Measurements from ENCODE around the gene RAPGEF1. TPM values are rescaled to one million over a fixed set of nuclear protein-coding genes. Genes with fewer than 3 reads are reported as not detected.
"Not testable (repeated sequence)": the region's sequence is repeated elsewhere in the genome, so short reads cannot be mapped to it uniquely, and the experiment has no call there.

Gene RAPGEF1
- total RNA-seq, 1 donor from 2014 or later, result 73.1 TPM

DNA sequence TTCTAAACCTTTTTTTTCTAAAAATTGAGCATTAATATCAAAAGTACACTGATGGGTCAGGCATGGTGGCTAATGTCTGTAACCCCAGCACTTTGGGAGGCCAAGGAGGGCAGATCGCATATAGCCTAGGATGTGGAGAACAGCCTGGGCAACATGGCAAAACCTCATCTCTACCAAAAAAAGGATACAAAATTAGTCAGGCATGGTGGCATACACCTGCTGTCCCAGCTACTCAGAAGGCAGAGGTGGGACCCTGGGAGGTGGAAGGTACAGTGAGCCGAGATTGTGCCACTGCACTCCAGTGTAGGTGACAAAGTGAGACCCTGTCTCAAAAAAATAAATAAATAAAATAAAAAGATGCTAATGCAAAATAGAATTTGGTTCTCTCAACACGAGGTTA, 49.4 kb downstream of the RAPGEF1 start:
- Mint-ChIP-seq H3K4me1 (ENCODE audit: low read depth) (peaks cover 17% of the 10 kb centered on the region), H3K4me3 (ENCODE audit: unreplicated experiment) (no peak overlapping the region), H3K27ac (ENCODE audit: unreplicated experiment) (no peak overlapping the region), H3K9me3 (ENCODE audit: low read depth) (no peaks in the 10 kb centered on the region), H3K27me3 (ENCODE audit: low read depth) (no peaks in the 10 kb centered on the region), H3K36me3 (ENCODE audit: low read depth) (no peaks in the 10 kb centered on the region)
- no peak for TF ChIP-seq CTCF (IDR thresholded peaks at IDR 0.05)
- DNase-seq (ENCODE audit: low spot score), result no peak

- Mint-ChIP-seq H3K27me3 (ENCODE audit: low read depth) (no peaks in the 10 kb centered on the region), H3K9me3 (ENCODE audit: low read depth) (no peaks in the 10 kb centered on the region), H3K4me3 (ENCODE audit: unreplicated experiment) (no peak overlapping the region), H3K4me1 (ENCODE audit: low read depth) (peaks cover 17% of the 10 kb centered on the region), H3K36me3 (ENCODE audit: low read depth) (no peaks in the 10 kb centered on the region), H3K27ac (ENCODE audit: unreplicated experiment) (no peak overlapping the region)
- no peak for DNase-seq (ENCODE audit: low spot score)
- TF ChIP-seq CTCF (IDR thresholded peaks at IDR 0.05), result no peak
Measured at GRCh38 chr9:131688377-131688776, 51.5 kb downstream of the RAPGEF1 start.

DNA sequence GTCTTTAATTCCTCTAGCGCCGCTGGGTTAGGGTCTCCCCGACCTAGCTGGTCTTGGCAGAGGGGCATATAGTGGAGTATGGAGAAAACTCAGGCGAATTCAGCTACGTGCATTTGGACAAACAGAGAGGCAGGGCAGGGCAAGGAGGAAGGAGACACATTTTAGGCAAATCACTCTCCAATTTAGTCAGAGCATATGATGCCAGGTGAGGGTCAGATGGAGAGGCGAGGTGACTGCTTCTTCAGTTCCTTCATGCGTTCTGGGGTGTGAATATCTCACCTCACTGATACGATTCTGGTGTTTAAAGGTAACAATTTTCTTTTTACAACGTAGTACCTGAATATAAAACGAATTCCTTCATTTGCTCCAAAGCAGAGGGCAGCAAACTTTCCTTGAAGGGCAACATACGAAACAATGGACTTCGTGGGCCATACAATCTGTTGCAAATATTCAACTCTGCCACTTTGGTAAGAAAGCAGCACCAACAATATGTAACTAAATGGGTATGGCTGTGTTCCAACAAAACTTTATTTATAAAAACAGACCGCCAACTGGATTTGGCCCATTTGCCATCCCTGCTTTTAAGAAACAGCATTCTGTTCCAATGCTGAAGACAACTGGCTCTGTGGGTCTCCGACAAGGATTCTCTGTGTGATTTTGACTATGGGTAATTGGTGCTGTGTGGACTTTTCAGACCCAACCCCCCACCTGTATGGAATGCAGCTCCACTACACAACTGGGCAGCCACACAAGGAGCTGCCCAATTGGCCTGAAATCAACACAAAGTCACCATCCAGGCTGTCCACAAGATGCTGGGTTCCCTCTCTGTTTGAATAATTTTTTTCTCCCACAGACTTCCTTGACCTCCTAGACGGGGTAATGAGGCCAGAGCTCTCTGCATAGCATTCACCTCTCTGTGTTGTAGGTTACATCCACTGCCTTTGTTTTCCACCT, 53.8 kb downstream of the RAPGEF1 start:
- H3K9me3 Mint-ChIP-seq (ENCODE audit: low read depth), result no peaks in the 10 kb centered on the region
- H3K27me3 Mint-ChIP-seq (ENCODE audit: low read depth), result no peaks in the 10 kb centered on the region
- H3K36me3 Mint-ChIP-seq (ENCODE audit: low read depth), result no peaks in the 10 kb centered on the region
- H3K27ac Mint-ChIP-seq (ENCODE audit: unreplicated experiment), result no peak overlapping the region
- TF ChIP-seq CTCF (IDR thresholded peaks at IDR 0.05), result no peak
- H3K4me3 Mint-ChIP-seq (ENCODE audit: unreplicated experiment), result no peak overlapping the region
- H3K4me1 Mint-ChIP-seq (ENCODE audit: low read depth), result peaks cover 34% of the 10 kb centered on the region
- DNase-seq (ENCODE audit: low spot score), result no peak

DNA sequence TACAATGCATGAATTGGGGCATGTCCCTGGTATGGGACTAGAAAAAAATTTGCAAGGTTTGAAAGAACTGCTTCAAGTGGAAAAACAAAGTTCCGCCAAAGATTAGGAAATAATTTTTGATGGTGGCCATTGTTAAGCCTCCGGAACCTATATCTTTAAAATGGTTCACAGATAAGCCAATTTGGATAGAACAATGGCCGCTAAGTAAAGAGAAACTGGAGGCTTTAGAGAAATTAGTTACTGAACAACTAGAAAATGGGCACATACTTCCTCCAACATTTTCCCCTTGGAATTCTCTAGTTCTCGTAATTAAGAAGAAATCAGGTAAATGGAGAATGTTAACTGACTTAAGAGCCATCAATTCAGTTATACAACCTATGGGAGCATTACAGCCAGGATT, 56.8 kb downstream of the RAPGEF1 start:
- not testable (repeated sequence) for H3K27ac Mint-ChIP-seq (ENCODE audit: unreplicated experiment); DNase-seq (ENCODE audit: low spot score); H3K4me3 Mint-ChIP-seq (ENCODE audit: unreplicated experiment); H3K27me3 Mint-ChIP-seq (ENCODE audit: low read depth); H3K9me3 Mint-ChIP-seq (ENCODE audit: low read depth); H3K36me3 Mint-ChIP-seq (ENCODE audit: low read depth)
- peaks cover 63% of the 10 kb centered on the region for H3K4me1 Mint-ChIP-seq (ENCODE audit: low read depth)

GRCh38 chr9:131682261-131682660, 57.6 kb downstream of the RAPGEF1 start:
- peaks cover 71% of the 10 kb centered on the region for H3K4me1 Mint-ChIP-seq (ENCODE audit: low read depth)

DNA sequence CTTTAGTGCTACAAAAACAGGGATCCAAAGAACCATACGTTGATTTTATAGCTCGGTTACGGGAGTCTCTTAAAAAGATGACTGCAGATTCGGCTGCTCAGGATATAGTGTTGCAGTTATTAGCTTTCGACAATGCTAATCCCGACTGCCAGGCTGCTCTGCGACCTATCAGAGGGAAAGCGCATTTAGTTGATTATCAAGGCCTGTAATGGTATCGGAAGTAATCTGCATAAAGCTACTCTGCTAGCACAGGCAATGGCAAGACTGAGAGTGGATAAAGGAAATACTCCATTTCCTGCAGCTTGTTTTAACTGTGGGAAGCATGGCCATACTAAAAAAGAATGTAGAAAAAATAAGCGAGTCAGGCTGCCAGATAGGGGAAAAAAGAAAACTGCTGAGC, 58.0 kb downstream of the RAPGEF1 start:
- Mint-ChIP-seq H3K27ac (ENCODE audit: unreplicated experiment) (peak overlapping the region; percentile 91), H3K4me3 (ENCODE audit: unreplicated experiment) (peak overlapping the region; percentile 50), H3K4me1 (ENCODE audit: low read depth) (peaks cover 75% of the 10 kb centered on the region)
- not testable (repeated sequence) for H3K9me3 Mint-ChIP-seq (ENCODE audit: low read depth); H3K36me3 Mint-ChIP-seq (ENCODE audit: low read depth); H3K27me3 Mint-ChIP-seq (ENCODE audit: low read depth); DNase-seq (ENCODE audit: low spot score)

More at GRCh38 chr9:131682261-131682660, 57.6 kb downstream of the RAPGEF1 start:
- Mint-ChIP-seq H3K27ac (ENCODE audit: unreplicated experiment) (peak overlapping the region; percentile 91), H3K4me3 (ENCODE audit: unreplicated experiment) (peak overlapping the region; percentile 50), H3K27me3 (ENCODE audit: low read depth) (no peaks in the 10 kb centered on the region), H3K36me3 (ENCODE audit: low read depth) (no peaks in the 10 kb centered on the region), H3K9me3 (ENCODE audit: low read depth) (no peaks in the 10 kb centered on the region)
- no peak for DNase-seq (ENCODE audit: low spot score)
- TF ChIP-seq CTCF (IDR thresholded peaks at IDR 0.05), result no peak

DNA sequence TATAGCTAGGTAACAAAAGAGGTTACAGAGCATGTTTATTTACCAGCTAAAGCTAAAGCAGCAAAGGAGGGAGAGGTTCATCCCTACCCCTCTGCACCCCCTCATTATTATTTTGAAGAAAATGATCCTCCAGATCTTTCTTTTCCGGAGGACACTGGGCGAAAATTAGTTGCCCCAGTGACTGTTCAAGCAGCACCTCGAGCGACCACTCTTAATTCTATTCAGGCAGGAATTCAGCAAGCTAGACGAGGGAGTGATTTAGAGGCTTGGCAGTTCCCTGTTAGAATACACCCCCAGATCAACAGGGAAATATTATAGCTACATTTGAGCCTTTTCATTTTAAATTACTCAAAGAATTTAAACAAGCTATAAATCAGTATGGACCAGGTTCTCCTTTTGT, 58.8 kb downstream of the RAPGEF1 start:
- not testable (repeated sequence) for H3K27me3 Mint-ChIP-seq (ENCODE audit: low read depth); H3K9me3 Mint-ChIP-seq (ENCODE audit: low read depth); H3K4me3 Mint-ChIP-seq (ENCODE audit: unreplicated experiment); H3K27ac Mint-ChIP-seq (ENCODE audit: unreplicated experiment); H3K36me3 Mint-ChIP-seq (ENCODE audit: low read depth); DNase-seq (ENCODE audit: low spot score)
- peaks cover 76% of the 10 kb centered on the region for H3K4me1 Mint-ChIP-seq (ENCODE audit: low read depth)

Measured in chondrocyte (in vitro differentiated cells).